Femur (tissue), 1 donor: Measurements from ENCODE around the gene EIF4EBP2.

Experiments used
- DNase-seq: peaks from one replicate; pipeline ENCODE4 v3.0.0-alpha.2; 2017

EIF4EBP2 gene

GRCh38 chr10:70379581-70380176 lies 24.3 kb upstream of the EIF4EBP2 start:
- no peak for DNase-seq

- DNase-seq = no peak
Observed at GRCh38 chr10:70380350-70381135, 23.4 kb upstream of the EIF4EBP2 start.

DNA sequence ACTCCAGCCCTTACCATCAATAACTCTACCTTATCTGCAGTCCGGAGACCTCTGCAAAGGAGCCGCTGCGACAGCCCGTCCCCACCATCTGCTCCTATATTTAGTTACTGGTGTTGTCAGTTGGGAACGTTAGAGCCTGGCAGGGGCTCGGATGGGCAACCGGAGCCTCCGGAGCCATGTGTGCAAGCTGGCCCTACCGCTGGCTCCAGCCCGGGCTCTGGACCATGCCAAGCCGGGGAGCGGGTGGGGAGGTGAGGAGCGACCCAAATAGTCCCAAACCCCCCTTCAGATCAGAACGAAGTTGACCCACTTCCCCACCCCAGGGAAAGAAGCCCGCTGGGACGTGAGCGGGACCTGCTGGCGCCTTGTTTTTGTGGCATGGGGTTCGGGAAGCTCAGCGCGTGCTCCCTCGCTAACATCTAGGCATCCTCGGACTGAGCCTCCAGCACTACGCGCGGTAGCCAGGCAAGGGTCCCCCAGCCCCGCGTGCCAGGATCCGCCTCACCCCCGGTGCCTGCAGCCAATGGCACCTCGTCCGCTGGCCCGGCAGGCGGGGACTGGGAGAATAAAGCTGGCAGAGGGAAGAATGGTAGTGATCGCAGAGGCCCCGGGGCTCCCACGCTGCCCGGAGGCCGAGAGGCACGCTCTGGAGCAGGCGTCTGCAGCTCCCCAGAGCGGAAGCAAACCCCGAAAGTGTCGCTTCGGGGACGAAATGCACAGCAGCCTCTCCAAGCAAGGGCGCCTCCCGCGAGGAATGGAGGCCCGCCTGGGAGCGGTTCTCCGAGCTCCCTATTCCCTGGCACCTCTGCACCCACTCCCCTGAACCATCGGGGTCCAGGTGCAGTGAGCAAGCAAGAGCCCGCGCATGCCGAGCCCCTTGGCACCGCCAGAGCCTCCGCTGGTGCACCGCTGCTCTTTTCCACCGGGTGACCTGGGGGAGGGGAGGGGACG lies 22.2 kb upstream of the EIF4EBP2 start:
- peak; percentile 69 for DNase-seq

DNA sequence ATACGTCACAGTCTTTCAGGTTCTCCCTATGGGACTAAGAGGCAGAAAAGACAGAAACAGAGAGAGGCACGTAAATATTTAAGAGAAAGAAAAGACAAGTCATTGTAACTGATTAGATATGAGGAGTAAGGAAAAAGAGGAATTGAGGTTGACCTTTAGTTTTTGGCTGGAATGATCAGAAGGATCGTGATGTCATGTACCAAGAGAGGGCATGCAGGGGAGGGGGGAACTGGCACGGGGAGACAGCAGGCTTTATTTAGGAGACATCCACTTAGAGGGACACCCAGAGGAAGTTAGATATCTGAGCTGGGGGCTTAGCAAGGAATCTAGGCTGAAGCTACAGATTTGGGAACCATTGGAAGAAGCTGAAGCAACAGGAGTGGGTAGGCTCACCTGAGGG lies 12.3 kb upstream of the EIF4EBP2 start:
- no peak for DNase-seq

DNA sequence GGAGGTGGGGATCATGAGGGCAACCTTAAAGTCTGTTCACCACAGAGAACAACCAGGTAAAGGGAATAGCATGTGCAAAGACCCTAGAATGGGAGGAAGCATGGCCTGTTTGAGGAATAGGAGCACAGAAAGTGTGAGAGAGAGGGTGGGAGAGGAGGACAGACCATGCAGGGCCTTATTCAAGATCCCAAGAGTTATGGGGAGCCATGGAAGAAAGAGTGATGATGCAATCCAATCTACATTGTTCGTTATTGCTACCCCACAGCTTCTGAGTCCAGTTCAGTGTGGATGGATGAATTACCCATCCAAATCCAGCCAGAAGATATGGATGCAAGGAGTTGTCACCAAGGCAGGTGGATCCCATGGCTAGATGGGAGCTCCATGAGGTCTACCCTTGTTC lies 7.8 kb upstream of the EIF4EBP2 start:
- DNase-seq = no peak

- DNase-seq = no peak
Observed at GRCh38 chr10:70399177-70399576, 4.8 kb upstream of the EIF4EBP2 start.

DNA sequence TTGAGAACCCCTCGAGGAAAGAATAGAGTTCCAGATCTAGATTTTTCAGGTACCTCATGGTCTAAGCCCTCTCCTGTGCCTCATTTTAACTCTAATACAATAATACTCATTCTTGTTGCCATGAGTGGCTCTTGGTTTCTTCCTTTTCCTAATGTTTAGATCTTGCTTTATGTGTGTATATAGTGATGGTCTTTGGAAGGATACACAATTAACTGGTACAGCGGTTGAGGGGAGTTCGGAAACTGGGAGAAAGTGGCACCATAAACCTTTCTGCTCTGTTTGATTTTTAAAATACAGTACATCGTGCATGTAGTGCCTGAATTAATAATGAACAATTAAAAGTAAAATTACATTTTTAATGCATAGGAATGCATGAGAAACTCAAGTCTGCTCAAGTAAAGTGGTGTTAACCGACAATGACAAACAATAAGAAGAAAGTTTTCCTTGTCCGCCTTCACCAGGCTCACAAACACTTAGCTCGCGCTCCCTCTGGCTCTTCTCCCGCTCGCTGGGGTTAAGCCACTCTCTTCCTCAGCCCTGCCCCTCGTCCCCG lies 386 bp upstream of the EIF4EBP2 start:
- DNase-seq = no peak

- DNase-seq = peak; percentile 62
Observed at GRCh38 chr10:70404787-70405036, 767 bp downstream of the EIF4EBP2 start.

DNA sequence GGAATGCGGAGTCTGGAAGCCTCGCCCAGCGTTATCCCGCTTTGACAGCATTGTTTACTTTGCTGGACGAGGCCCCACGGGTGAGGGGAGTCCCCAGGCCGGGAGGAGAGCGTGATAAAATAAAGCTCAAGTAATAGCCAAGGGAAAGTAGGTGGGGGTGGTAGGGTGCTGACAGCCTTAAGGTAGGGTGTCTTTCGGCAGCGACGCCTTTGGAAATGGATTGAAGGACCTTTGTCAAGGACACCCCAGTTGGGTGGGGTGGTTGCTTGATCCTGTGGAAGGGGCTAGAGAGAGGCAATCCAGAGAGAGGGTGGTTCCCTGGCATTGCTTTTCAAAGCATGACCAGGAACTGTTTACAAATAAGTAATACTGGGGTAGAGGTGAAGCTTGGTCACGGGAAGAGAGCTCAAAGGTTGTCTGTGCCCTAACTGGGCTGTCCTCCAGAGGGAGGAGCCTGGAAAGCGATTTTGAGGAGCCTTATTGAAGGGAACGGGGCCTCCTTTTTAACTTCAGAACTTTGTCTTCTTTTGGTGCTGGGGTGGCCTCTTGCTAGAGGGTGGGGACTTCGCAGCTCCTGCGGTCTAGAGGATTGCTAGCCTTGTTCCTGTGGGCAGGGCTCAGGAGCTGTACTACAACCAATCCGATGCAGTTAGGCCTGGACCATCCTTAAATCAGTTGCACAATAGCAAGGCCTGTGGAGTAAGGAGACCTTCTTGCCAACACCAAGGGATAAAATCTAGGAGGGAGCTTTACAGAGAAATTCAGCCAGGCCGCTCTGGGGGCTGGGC lies 1.3 kb downstream of the EIF4EBP2 start:
- peak; percentile 86 for DNase-seq

DNA sequence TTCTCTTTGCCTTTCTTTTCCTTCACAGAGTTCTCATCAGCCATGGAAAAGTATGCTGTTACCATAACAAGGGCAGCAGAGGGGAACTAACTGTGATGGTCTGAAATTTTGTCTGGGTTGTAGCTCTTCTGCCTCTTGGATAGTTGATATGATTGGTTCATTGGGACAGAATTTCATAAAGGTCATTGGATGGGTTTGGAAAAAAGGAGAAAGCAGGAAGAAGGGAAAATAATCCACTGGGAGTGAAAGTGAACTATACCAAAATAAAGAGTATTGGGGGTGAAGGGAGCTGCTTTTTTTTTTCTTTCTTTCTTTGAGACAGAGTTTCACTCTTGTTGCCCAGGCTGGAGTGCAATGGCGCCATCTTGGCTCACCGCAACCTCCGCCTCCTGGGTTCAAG lies 5.8 kb downstream of the EIF4EBP2 start:
- no peak for DNase-seq

GRCh38 chr10:70410608-70411007 lies 6.7 kb downstream of the EIF4EBP2 start:
- no peak for DNase-seq

DNA sequence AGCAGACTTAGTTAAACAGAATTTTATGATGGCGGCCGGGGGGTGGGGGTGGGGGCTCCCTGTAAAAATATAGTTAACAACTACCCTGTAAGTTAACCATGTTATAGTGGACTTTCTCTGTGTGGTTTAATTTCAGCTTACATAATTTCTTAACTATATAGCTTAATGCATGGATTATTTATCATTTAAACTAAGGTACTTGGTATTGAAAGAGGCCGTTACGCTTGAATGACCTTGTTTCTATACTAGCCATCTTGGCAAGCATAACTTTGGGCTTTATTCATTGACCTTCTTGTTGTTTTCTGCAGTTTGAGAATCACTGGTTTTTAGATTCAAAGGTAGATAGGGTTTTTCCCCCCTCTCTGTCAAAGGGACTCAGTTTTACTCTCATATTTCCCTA lies 8.4 kb downstream of the EIF4EBP2 start:
- DNase-seq = no peak

DNA sequence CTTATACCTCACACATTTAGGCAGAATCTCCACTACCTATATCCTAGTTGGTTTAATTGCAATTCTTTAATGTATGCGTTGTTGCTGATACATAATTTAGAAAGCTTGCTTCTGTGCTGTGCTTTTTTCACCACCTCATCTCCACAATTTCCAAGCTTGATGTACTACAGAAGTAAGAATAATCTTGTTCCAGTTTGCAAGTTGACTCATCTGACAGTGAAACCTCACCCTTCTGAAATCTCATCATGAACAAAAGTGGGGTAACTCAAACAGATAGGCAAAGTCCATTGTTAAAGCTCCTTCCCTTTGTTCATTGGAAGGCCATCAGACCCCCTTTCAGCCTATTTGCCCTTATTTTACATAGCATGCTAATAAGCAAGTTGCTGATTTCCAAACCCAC lies 13.6 kb downstream of the EIF4EBP2 start:
- no peak for DNase-seq

- DNase-seq = no peak
Observed at GRCh38 chr10:70418229-70418628, 14.3 kb downstream of the EIF4EBP2 start.

GRCh38 chr10:70418713-70419112 lies 14.8 kb downstream of the EIF4EBP2 start:
- DNase-seq = no peak

DNA sequence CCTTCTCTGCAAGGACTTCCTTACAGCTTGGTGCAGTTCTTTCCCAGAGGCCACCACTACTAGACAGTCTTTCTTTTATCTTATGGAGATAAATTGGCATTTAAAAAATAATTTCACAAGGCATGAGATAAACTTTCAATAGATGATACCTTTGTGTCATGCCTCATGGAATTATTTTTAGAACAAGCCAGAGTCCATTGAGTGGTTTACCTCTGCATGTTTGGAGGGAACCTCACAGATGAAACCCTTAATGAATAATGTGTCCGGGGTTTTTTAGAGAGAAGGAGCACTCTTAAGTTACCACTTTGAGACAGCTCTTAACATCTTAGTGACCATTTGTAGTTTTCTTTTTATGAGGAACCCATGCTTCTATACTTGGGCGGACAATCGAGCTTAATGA lies 20.4 kb downstream of the EIF4EBP2 start:
- DNase-seq = no peak

- no peak for DNase-seq
Observed at GRCh38 chr10:70425096-70425495, 21.2 kb downstream of the EIF4EBP2 start.

DNA sequence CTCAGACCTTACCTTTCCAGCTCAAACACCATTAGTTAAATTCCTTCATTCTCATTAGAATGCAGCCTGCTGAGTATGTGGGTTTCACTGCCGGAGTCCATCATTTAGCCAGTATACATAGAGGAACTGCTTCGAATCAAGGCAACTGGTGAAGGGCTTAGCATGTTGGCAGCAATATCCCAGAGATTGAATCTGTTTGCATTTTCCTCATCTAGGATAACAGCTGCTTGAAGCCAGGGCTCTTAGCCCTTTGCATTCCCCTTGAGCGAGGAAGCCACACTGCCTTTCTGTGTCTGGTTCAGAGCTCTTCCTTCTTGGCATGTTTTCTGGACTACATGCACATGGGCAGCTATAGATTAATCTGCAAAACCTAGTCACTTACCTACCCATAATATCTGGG lies 22.9 kb downstream of the EIF4EBP2 start:
- no peak for DNase-seq

DNA sequence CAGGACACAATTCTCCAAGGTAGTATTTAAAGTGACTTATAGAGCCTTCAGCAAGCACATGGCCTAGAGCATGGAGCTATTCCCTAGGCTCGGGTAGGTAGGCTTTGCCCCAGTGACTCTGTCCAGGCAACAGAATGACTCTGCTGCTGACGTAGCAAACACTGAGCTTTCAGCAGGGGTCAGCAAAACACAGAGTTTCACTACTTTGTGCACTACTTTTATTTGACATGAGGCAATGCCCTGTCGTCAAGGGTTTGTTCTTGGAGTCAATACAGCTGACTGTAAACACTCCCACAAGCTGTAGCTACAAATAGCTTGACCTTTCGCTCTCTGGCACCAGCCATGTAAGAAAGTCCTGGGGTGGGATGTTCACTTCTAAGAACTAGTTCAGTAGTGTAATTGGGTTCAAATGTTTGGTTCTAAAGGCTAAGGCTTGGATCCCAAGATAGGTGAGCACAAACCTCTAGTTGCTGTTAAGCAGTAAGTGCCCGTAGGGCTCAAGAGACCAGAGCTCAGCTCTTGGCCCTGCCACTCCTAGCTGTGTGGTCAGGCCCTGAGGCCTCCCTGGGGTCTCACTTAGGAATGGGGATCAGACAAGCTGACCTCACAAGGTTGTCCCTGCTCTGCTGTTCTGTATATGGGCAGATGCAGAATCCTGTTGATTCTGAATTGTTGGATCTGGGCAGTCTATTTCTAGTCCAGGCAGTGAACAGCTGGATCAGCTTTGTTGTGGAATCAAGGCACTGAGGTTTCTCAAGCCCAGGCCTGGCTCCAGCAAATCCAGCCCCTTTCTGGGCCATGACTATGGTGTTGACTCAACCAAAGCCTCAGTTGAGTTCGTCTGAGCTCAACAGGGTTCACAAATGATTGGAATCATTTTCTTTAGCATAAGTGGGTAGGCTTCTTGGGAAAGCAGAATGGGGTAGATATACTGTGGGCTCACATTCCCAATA lies 26.8 kb downstream of the EIF4EBP2 start:
- DNase-seq = peak; percentile 57

GRCh38 chr10:70432101-70432500 lies 28.2 kb downstream of the EIF4EBP2 start:
- no peak for DNase-seq

GRCh38 chr10:70432561-70433263 lies 28.8 kb downstream of the EIF4EBP2 start:
- DNase-seq = no peak
